Neural cell (in vitro differentiated cells): ENCODE results near the gene MEGF6. TPM values are rescaled to one million over a fixed set of nuclear protein-coding genes. Genes with fewer than 3 reads are reported as not detected.

Source experiments
- H2AFZ ChIP-seq: fragments of 200-600, 300-800 bp; sonication (generic), shearing (Covaris generic); 2 replicates; pipeline ENCODE4 v1.6.0; 2014; ENCODE audit warnings: low read depth, mild to moderate bottlenecking, antibody characterized with exemption, low read length, moderate library complexity
- H3F3A ChIP-seq: fragments of 200-600 bp; shearing (Covaris generic); 2 replicates; pipeline ENCODE4 v1.6.1; 2016; ENCODE audit warnings: mild to moderate bottlenecking, moderate library complexity, mixed read lengths, antibody characterized with exemption, low read length; ENCODE audit not compliant: insufficient read depth, poor library complexity, severe bottlenecking
- H3K27ac ChIP-seq: fragments of 200-600, 300-800 bp; sonication (generic), shearing (Covaris generic); 2 replicates; pipeline ENCODE4 v1.5.1; 2014; ENCODE audit warnings: mild to moderate bottlenecking, low read length, moderate library complexity
- H3K27me3 ChIP-seq: fragments of 300-800, 200-600 bp; sonication (generic), shearing (Covaris generic); 2 replicates; pipeline ENCODE4 v1.6.0; 2014; ENCODE audit warnings: mild to moderate bottlenecking, low read depth, low read length, moderate library complexity; ENCODE audit not compliant: insufficient read depth
- H3K36me3 ChIP-seq: fragments of 300-800, 200-600 bp; sonication (generic), shearing (Covaris generic); 2 replicates; pipeline ENCODE4 v1.5.1; 2014; ENCODE audit warnings: mild to moderate bottlenecking, antibody characterized with exemption, low read length, moderate library complexity; ENCODE audit not compliant: insufficient read depth
- H3K4me2 ChIP-seq: fragments of 300-800, 200-600 bp; sonication (generic), shearing (Covaris generic); 2 replicates; pipeline ENCODE4 v1.6.0; 2014; ENCODE audit warnings: mild to moderate bottlenecking, low read length
- H3K4me3 ChIP-seq: fragments of 300-800, 200-600 bp; sonication (generic), shearing (Covaris generic); 2 replicates; pipeline ENCODE4 v1.5.1; 2014; ENCODE audit warnings: mild to moderate bottlenecking, low read length, moderate library complexity
- H3K79me2 ChIP-seq: fragments of 200-600 bp; shearing (Covaris generic); replicated peaks from 2 replicates; pipeline ENCODE4 v1.6.0; 2014; ENCODE audit warnings: mild to moderate bottlenecking, low read length, moderate library complexity; ENCODE audit not compliant: insufficient read depth
- H3K9ac ChIP-seq: fragments of 300-800, 200-600 bp; sonication (generic), shearing (Covaris generic); 2 replicates; pipeline ENCODE4 v1.6.1; 2016; ENCODE audit warnings: mild to moderate bottlenecking, low read length, mixed read lengths
- H3K9me2 ChIP-seq: fragments of 200-600 bp; shearing (Covaris generic); 2 replicates; pipeline ENCODE4 v1.6.1; 2016; ENCODE audit warnings: mild to moderate bottlenecking, low read length, mixed read lengths; ENCODE audit not compliant: insufficient read depth
- H3K9me3 ChIP-seq: fragments of 200-600, 300-800 bp; sonication (generic), shearing (Covaris generic); 2 replicates; pipeline ENCODE4 v1.6.1; 2016; ENCODE audit warnings: mild to moderate bottlenecking, mixed run types, low read length, moderate library complexity, mixed read lengths
- H4K20me1 ChIP-seq: fragments of 200-600 bp; shearing (Covaris generic); 2 replicates; pipeline ENCODE4 v1.6.1; 2016; ENCODE audit warnings: mild to moderate bottlenecking, mixed run types; ENCODE audit not compliant: insufficient read depth
- CTCF ChIP-seq: fragments of 450-650 bp; IDR thresholded peaks from 2 replicates; pipeline ENCODE4 v1.5.1; 2014; ENCODE audit warnings: antibody characterized with exemption, mild to moderate bottlenecking, moderate library complexity; ENCODE audit not compliant: poor library complexity, severe bottlenecking
- EP300 ChIP-seq: fragments of 450-650 bp; conservative IDR thresholded peaks from 2 replicates; pipeline ENCODE4 v1.6.1; 2014; ENCODE audit warnings: antibody characterized with exemption, mild to moderate bottlenecking, moderate library complexity; ENCODE audit not compliant: poor library complexity, severe bottlenecking
- EZH2 ChIP-seq: fragments of 200-600, 300-800 bp; shearing (Covaris generic), sonication (generic); IDR thresholded peaks from 2 replicates; pipeline ENCODE4 v1.6.1; 2014; ENCODE audit warnings: antibody characterized with exemption, low read length, borderline replicate concordance, mild to moderate bottlenecking; ENCODE audit not compliant: insufficient read depth, poor library complexity, severe bottlenecking
- MXI1 ChIP-seq: fragments of 450-650 bp; conservative IDR thresholded peaks from 2 replicates; pipeline ENCODE4 v1.6.1; 2014; ENCODE audit warnings: antibody characterized with exemption, mild to moderate bottlenecking; ENCODE audit not compliant: poor library complexity, severe bottlenecking
- POLR2AphosphoS5 ChIP-seq: IDR thresholded peaks from 2 replicates; pipeline ENCODE4 v1.6.1; 2012
- RAD21 ChIP-seq: fragments of 450-650 bp; conservative IDR thresholded peaks from 2 replicates; pipeline ENCODE4 v1.6.1; 2014; ENCODE audit warnings: antibody characterized with exemption, mild to moderate bottlenecking, moderate library complexity
- REST ChIP-seq: IDR thresholded peaks from 2 replicates; pipeline ENCODE4 v1.6.1; 2012; ENCODE audit warnings: borderline replicate concordance
- SMC3 ChIP-seq: fragments of 450-650 bp; conservative IDR thresholded peaks from 2 replicates; pipeline ENCODE4 v1.6.1; 2014; ENCODE audit warnings: antibody characterized with exemption, mild to moderate bottlenecking, moderate library complexity; ENCODE audit not compliant: poor library complexity
- TAF1 ChIP-seq: IDR thresholded peaks from 2 replicates; pipeline ENCODE4 v1.6.1; 2012; ENCODE audit warnings: low read depth
- polyA plus RNA-seq: library from polyadenylated mRNA; depleted of rRNA; stranded (reverse); fragments of >200 nt; gene quantifications from 2 replicates; pipeline ENCODE4 v1.2.3, GENCODE V29; 2014

Gene MEGF6
- polyA plus RNA-seq, 1 donor from 2014 or later, result 6.0 TPM

- no peak overlapping the region for H3K9ac ChIP-seq
- no peaks in the 10 kb centered on the region for H4K20me1 ChIP-seq
- H3K4me2 ChIP-seq, result no peak overlapping the region
- no peak for TF ChIP-seq SMC3
- TF ChIP-seq EP300, result no peak
- no peak for TF ChIP-seq CTCF
- no peak for TF ChIP-seq MXI1
- no peak for TF ChIP-seq RAD21
- TF ChIP-seq REST, result no peak
- TF ChIP-seq POLR2AphosphoS5, result no peak
- TF ChIP-seq TAF1, result no peak
- no peak for TF ChIP-seq EZH2
- H3K27me3 ChIP-seq, result no peaks in the 10 kb centered on the region
- H3K27ac ChIP-seq, result no peak overlapping the region
- no peaks in the 10 kb centered on the region for H3K9me2 ChIP-seq
- H3K4me3 ChIP-seq, result no peak overlapping the region
- no peaks in the 10 kb centered on the region for H3F3A ChIP-seq
- H2AFZ ChIP-seq, result no peak overlapping the region
- H3K36me3 ChIP-seq, result no peaks in the 10 kb centered on the region
- no peaks in the 10 kb centered on the region for H3K9me3 ChIP-seq
- H3K79me2 ChIP-seq, result no peaks in the 10 kb centered on the region
These were observed 139.0 kb downstream of the MEGF6 start for GRCh38 chr1:3472088-3472850.

GRCh38 chr1:3471356-3472087 lies 139.8 kb downstream of the MEGF6 start:
- Histone ChIP-seq H4K20me1 (no peaks in the 10 kb centered on the region), H3K79me2 (no peaks in the 10 kb centered on the region), H3K9me2 (no peaks in the 10 kb centered on the region), H3K36me3 (no peaks in the 10 kb centered on the region), H3F3A (no peaks in the 10 kb centered on the region), H3K4me3 (no peak overlapping the region), H2AFZ (no peak overlapping the region), H3K27me3 (no peaks in the 10 kb centered on the region), H3K27ac (no peak overlapping the region), H3K9me3 (no peaks in the 10 kb centered on the region), H3K4me2 (no peak overlapping the region), H3K9ac (no peak overlapping the region)
- no peak for TF ChIP-seq REST
- TF ChIP-seq CTCF, result peak; percentile 25
- TF ChIP-seq RAD21, result peak; percentile 17
